IPS-20b (cell line): ENCODE data around the gene CCDC88A.
"Not testable (repeated sequence)": the region's sequence is repeated elsewhere in the genome, so short reads cannot be mapped to it uniquely, and the experiment has no call there.

ENCODE experiments used
- H3K27ac ChIP-seq: one replicate; pipeline ENCODE4 v1.5.1; 2013; ENCODE audit warnings: low read length
- H3K27me3 ChIP-seq: 2 replicates; pipeline ENCODE4 v1.6.1; 2013; ENCODE audit warnings: mild to moderate bottlenecking, low read length, inconsistent platforms; ENCODE audit not compliant: insufficient read depth
- H3K36me3 ChIP-seq: 2 replicates; pipeline ENCODE4 v1.6.1; 2013; ENCODE audit warnings: low read depth, mild to moderate bottlenecking, inconsistent platforms, low read length, moderate library complexity; ENCODE audit not compliant: insufficient read depth
- H3K4me1 ChIP-seq: 2 replicates; pipeline ENCODE4 v1.6.1; 2013; ENCODE audit warnings: mild to moderate bottlenecking, control low read depth, inconsistent platforms, low read length, moderate library complexity; ENCODE audit not compliant: insufficient read depth
- H3K4me3 ChIP-seq: 2 replicates; pipeline ENCODE4 v1.5.1; 2013; ENCODE audit warnings: mild to moderate bottlenecking, low read length, inconsistent platforms
- H3K9ac ChIP-seq: 2 replicates; pipeline ENCODE4 v1.6.1; 2013; ENCODE audit warnings: low read depth, mild to moderate bottlenecking, inconsistent platforms, low read length, moderate library complexity
- H3K9me3 ChIP-seq: 2 replicates; pipeline ENCODE4 v1.6.1; 2013; ENCODE audit warnings: mild to moderate bottlenecking, low read depth, low read length, inconsistent platforms; ENCODE audit not compliant: insufficient read depth

The CCDC88A gene

GRCh38 chr2:55400332-55400731 lies 19.3 kb downstream of the CCDC88A start:
- Histone ChIP-seq H3K4me3 (no peak overlapping the region), H3K27me3 (no peaks in the 10 kb centered on the region), H3K4me1 (no peaks in the 10 kb centered on the region), H3K9me3 (no peaks in the 10 kb centered on the region), H3K27ac (no peak overlapping the region), H3K36me3 (peaks cover 22% of the 10 kb centered on the region), H3K9ac (no peak overlapping the region)

- Histone ChIP-seq H3K9ac (no peak overlapping the region), H3K4me1 (no peaks in the 10 kb centered on the region), H3K9me3 (no peaks in the 10 kb centered on the region), H3K36me3 (peaks cover 17% of the 10 kb centered on the region), H3K27ac (no peak overlapping the region), H3K27me3 (no peaks in the 10 kb centered on the region), H3K4me3 (no peak overlapping the region)
These were observed 19.8 kb downstream of the CCDC88A start for GRCh38 chr2:55399815-55400214.

- Histone ChIP-seq H3K4me1 (no peaks in the 10 kb centered on the region), H3K9me3 (no peaks in the 10 kb centered on the region), H3K27ac (no peak overlapping the region), H3K9ac (no peak overlapping the region), H3K4me3 (no peak overlapping the region), H3K27me3 (no peaks in the 10 kb centered on the region), H3K36me3 (no peaks in the 10 kb centered on the region)
These were observed 23.7 kb downstream of the CCDC88A start for GRCh38 chr2:55395724-55396605.

- Histone ChIP-seq H3K4me1 (no peaks in the 10 kb centered on the region; the same call in 1 of the 2 replicates), H3K4me3 (no peak overlapping the region), H3K9me3 (no peaks in the 10 kb centered on the region), H3K36me3 (no peaks in the 10 kb centered on the region), H3K9ac (no peak overlapping the region), H3K27ac (no peak overlapping the region), H3K27me3 (no peaks in the 10 kb centered on the region)
These were observed 27.9 kb downstream of the CCDC88A start for GRCh38 chr2:55391615-55392242.

GRCh38 chr2:55391155-55391554 lies 28.5 kb downstream of the CCDC88A start:
- H3K4me3 ChIP-seq, result no peak overlapping the region

GRCh38 chr2:55385516-55385915 lies 34.1 kb downstream of the CCDC88A start:
- H3K4me1 ChIP-seq, H3K27ac ChIP-seq, H3K4me3 ChIP-seq, H3K9ac ChIP-seq, H3K36me3 ChIP-seq, H3K9me3 ChIP-seq, H3K27me3 ChIP-seq: not testable (repeated sequence)

More at GRCh38 chr2:55391155-55391554, 28.5 kb downstream of the CCDC88A start:
- H3K27me3 ChIP-seq, result no peaks in the 10 kb centered on the region
- H3K4me1 ChIP-seq, result no peaks in the 10 kb centered on the region; the same call in 1 of the 2 replicates
- H3K9ac ChIP-seq, result no peak overlapping the region
- H3K27ac ChIP-seq, result no peak overlapping the region
- H3K9me3 ChIP-seq, result no peaks in the 10 kb centered on the region
- H3K36me3 ChIP-seq, result no peaks in the 10 kb centered on the region

GRCh38 chr2:55384786-55385185 lies 34.9 kb downstream of the CCDC88A start:
- H3K9me3 ChIP-seq, result no peaks in the 10 kb centered on the region
- no peak overlapping the region for H3K4me3 ChIP-seq
- H3K27ac ChIP-seq, result no peak overlapping the region
- no peak overlapping the region for H3K9ac ChIP-seq
- H3K27me3 ChIP-seq, result no peaks in the 10 kb centered on the region
- no peaks in the 10 kb centered on the region; the same call in 1 of the 2 replicates for H3K36me3 ChIP-seq
- H3K4me1 ChIP-seq, result no peaks in the 10 kb centered on the region

GRCh38 chr2:55371376-55371775 lies 48.3 kb downstream of the CCDC88A start:
- H3K9ac ChIP-seq, result no peak overlapping the region
- H3K27ac ChIP-seq, result no peak overlapping the region
- no peaks in the 10 kb centered on the region for H3K4me1 ChIP-seq
- no peaks in the 10 kb centered on the region for H3K9me3 ChIP-seq
- H3K27me3 ChIP-seq, result no peaks in the 10 kb centered on the region
- H3K36me3 ChIP-seq, result peaks cover 19% of the 10 kb centered on the region; the same call in 1 of the 2 replicates
- no peak overlapping the region for H3K4me3 ChIP-seq

- Histone ChIP-seq H3K27me3 (no peaks in the 10 kb centered on the region), H3K9ac (no peak overlapping the region), H3K4me1 (no peaks in the 10 kb centered on the region), H3K36me3 (peaks cover 19% of the 10 kb centered on the region; the same call in 1 of the 2 replicates), H3K4me3 (no peak overlapping the region), H3K27ac (no peak overlapping the region), H3K9me3 (no peaks in the 10 kb centered on the region)
These were observed 49.4 kb downstream of the CCDC88A start for GRCh38 chr2:55370208-55370607.

- Histone ChIP-seq H3K27me3 (no peaks in the 10 kb centered on the region), H3K4me3 (no peak overlapping the region), H3K9me3 (no peaks in the 10 kb centered on the region), H3K36me3 (peaks cover 22% of the 10 kb centered on the region), H3K4me1 (no peaks in the 10 kb centered on the region), H3K27ac (no peak overlapping the region), H3K9ac (no peak overlapping the region)
These were observed 54.4 kb downstream of the CCDC88A start for GRCh38 chr2:55365303-55365702.

- H3K4me3 ChIP-seq, result no peak overlapping the region
- H3K9ac ChIP-seq, result no peak overlapping the region
- H3K27me3 ChIP-seq, result no peaks in the 10 kb centered on the region
- H3K27ac ChIP-seq, result no peak overlapping the region
- no peaks in the 10 kb centered on the region for H3K4me1 ChIP-seq
- H3K9me3 ChIP-seq, result no peaks in the 10 kb centered on the region
- H3K36me3 ChIP-seq, result peaks cover 22% of the 10 kb centered on the region
These were observed 55.2 kb downstream of the CCDC88A start for GRCh38 chr2:55364189-55365055.
